GM23338 (cell line): Measurements from ENCODE around the gene POU2F3. TPM values are rescaled to one million over a fixed set of nuclear protein-coding genes. Genes with fewer than 3 reads are reported as not detected.

Source experiments
- ATAC-seq: fragments of 200-7000 bp; cut with Tn5 transposase; 3 replicates; pipeline ENCODE4 v1.9.1; 2020
- DNase-seq: peaks from one replicate; pipeline ENCODE4 v3.0.0-alpha.2; 2015; ENCODE audit warnings: low spot score
- H2AFZ ChIP-seq: fragments of 200-600 bp; sonication (generic); 2 replicates; pipeline ENCODE4 v1.8.0; 2016; ENCODE audit warnings: antibody characterized with exemption, mild to moderate bottlenecking, moderate library complexity
- H3F3A ChIP-seq: fragments of 200-600 bp; sonication (generic); replicated peaks from 2 replicates; pipeline ENCODE4 v1.8.0; 2017; ENCODE audit warnings: antibody characterized with exemption, mixed run types, low read depth
- H3K27ac ChIP-seq: fragments of 200-600 bp; sonication (generic); 2 replicates; pipeline ENCODE4 v1.6.1; 2016; ENCODE audit warnings: low read depth
- H3K27me3 ChIP-seq: fragments of 200-600 bp; sonication (generic); 2 replicates; pipeline ENCODE4 v1.8.0; 2016; ENCODE audit warnings: mild to moderate bottlenecking, mixed run types, moderate library complexity; ENCODE audit not compliant: insufficient read depth
- H3K36me3 ChIP-seq: fragments of 200-600 bp; sonication (generic); 2 replicates; pipeline ENCODE4 v1.8.0; 2016; ENCODE audit warnings: mild to moderate bottlenecking; ENCODE audit not compliant: insufficient read depth
- H3K4me1 ChIP-seq: fragments of 200-600 bp; sonication (generic); 2 replicates; pipeline ENCODE4 v1.8.0; 2016; ENCODE audit warnings: mild to moderate bottlenecking, moderate library complexity; ENCODE audit not compliant: insufficient read depth
- H3K4me2 ChIP-seq: fragments of 200-600 bp; sonication (generic); 2 replicates; pipeline ENCODE4 v1.7.1; 2017; ENCODE audit warnings: mixed run types
- H3K4me3 ChIP-seq: fragments of 200-600 bp; sonication (generic); 2 replicates; pipeline ENCODE4 v1.6.1; 2016; ENCODE audit warnings: mixed run types
- H3K79me2 ChIP-seq: fragments of 200-600 bp; sonication (generic); replicated peaks from 2 replicates; pipeline ENCODE4 v1.8.0; 2017; ENCODE audit warnings: mild to moderate bottlenecking; ENCODE audit not compliant: insufficient read depth
- H3K9me2 ChIP-seq: fragments of 200-600 bp; sonication (generic); 2 replicates; pipeline ENCODE4 v1.8.0; 2017; ENCODE audit not compliant: insufficient read depth
- H4K20me1 ChIP-seq: fragments of 200-600 bp; sonication (generic); replicated peaks from 2 replicates; pipeline ENCODE4 v1.8.0; 2017; ENCODE audit warnings: mild to moderate bottlenecking; ENCODE audit not compliant: insufficient read depth
- H3K27ac Mint-ChIP-seq: 2 replicates; pipeline ENCODE4 v1.8.0; 2020; ENCODE audit warnings: inconsistent platforms, mild to moderate bottlenecking, moderate library complexity, mixed read lengths
- H3K27me3 Mint-ChIP-seq: 3 replicates; pipeline ENCODE4 v1.8.0; 2022; ENCODE audit warnings: low read depth, mild to moderate bottlenecking, moderate library complexity, mixed read lengths, inconsistent platforms; ENCODE audit not compliant: insufficient read depth, poor library complexity
- H3K36me3 Mint-ChIP-seq: 3 replicates; pipeline ENCODE4 v1.8.0; 2021; ENCODE audit warnings: low read depth, mild to moderate bottlenecking, inconsistent platforms, moderate library complexity, mixed read lengths
- H3K4me1 Mint-ChIP-seq: 3 replicates; pipeline ENCODE4 v1.8.0; 2020; ENCODE audit warnings: mild to moderate bottlenecking, inconsistent platforms, mixed read lengths
- H3K4me3 Mint-ChIP-seq: 3 replicates; pipeline ENCODE4 v1.8.0; 2021; ENCODE audit warnings: moderate library complexity, mild to moderate bottlenecking, inconsistent platforms, mixed read lengths
- H3K9me3 Mint-ChIP-seq: 3 replicates; pipeline ENCODE4 v1.8.0; 2020; ENCODE audit warnings: moderate library complexity, mild to moderate bottlenecking, inconsistent platforms, mixed read lengths
- CREB1 ChIP-seq: fragments of 250-450 bp; sonication (Bioruptor Pico); IDR thresholded peaks from 2 replicates; pipeline ENCODE4 v1.5.0; 2020; ENCODE audit warnings: low read depth, mild to moderate bottlenecking, moderate library complexity
- EZH2 ChIP-seq: fragments of 200-600 bp; sonication (generic); IDR thresholded peaks from one replicate; pipeline ENCODE4 v1.8.0; 2017; ENCODE audit warnings: antibody characterized with exemption, mild to moderate bottlenecking, low read depth; ENCODE audit not compliant: unreplicated experiment
- EZH2phosphoT487 ChIP-seq: fragments of 200-600 bp; sonication (generic); IDR thresholded peaks from one replicate; pipeline ENCODE4 v1.8.1; 2018; ENCODE audit warnings: antibody characterized with exemption; ENCODE audit not compliant: unreplicated experiment
- JUNB ChIP-seq: IDR thresholded peaks from one replicate; pipeline ENCODE4 v1.6.1; 2016; ENCODE audit warnings: antibody characterized with exemption; ENCODE audit not compliant: unreplicated experiment
- NANOG ChIP-seq: IDR thresholded peaks from 2 replicates; pipeline ENCODE4 v1.6.1; 2016; ENCODE audit warnings: antibody characterized with exemption, borderline replicate concordance
- POLR2AphosphoS5 ChIP-seq: IDR thresholded peaks from 2 replicates; pipeline ENCODE4 v1.6.1; 2016; ENCODE audit warnings: antibody characterized with exemption, low read depth
- STAT1 ChIP-seq: IDR thresholded peaks from one replicate; pipeline ENCODE4 v1.6.1; 2016; ENCODE audit warnings: antibody characterized with exemption; ENCODE audit not compliant: unreplicated experiment
- ZNF114 ChIP-seq: fragments of 250-450 bp; sonication (Bioruptor Pico); IDR thresholded peaks from 2 replicates; pipeline ENCODE4 v1.5.0; 2020; ENCODE audit warnings: mild to moderate bottlenecking, moderate library complexity
- ZNF331 ChIP-seq: fragments of 250-450 bp; sonication (Bioruptor Pico); IDR thresholded peaks from 2 replicates; pipeline ENCODE4 v1.5.0; 2020; ENCODE audit warnings: low read depth, mild to moderate bottlenecking, moderate library complexity
- polyA plus RNA-seq: library from polyadenylated mRNA; unstranded; fragments of >200 nt; fragmentation: Nextera tagmentation; extraction: Ambion mirVana; gene quantifications from 2 replicates; pipeline ENCODE4 v1.2.1, GENCODE V29; 2016
- total RNA-seq: library from RNA; depleted of rRNA; stranded (reverse); fragments of >200 nt; shearing (Covaris generic); gene quantifications from 2 replicates; pipeline ENCODE4 v1.2.3, GENCODE V29; 2014
- TF ChIP-seq, protein P1 (sequence below): fragments of 250-450 bp; sonication (Bioruptor Pico); IDR thresholded peaks from 2 replicates; pipeline ENCODE4 v1.5.0; 2020; ENCODE audit warnings: mild to moderate bottlenecking, moderate library complexity
- TF ChIP-seq, protein P2 (sequence below), 2 experiments: fragments of 200-600 bp in 1 of 2; sonication (generic) in 1 of 2; conservative IDR thresholded peaks; 2 replicates each; pipeline versions ENCODE4 v1.5.1 to v1.6.1; 2016 to 2017; ENCODE audit warnings: antibody characterized with exemption in 2 of 2, low read depth in 2 of 2, mild to moderate bottlenecking in 2 of 2, moderate library complexity in 1 of 2
- TF ChIP-seq, protein P3 (sequence below): IDR thresholded peaks from 2 replicates; pipeline ENCODE4 v1.6.1; 2016; ENCODE audit warnings: antibody characterized with exemption
- TF ChIP-seq, protein P4 (sequence below): IDR thresholded peaks from one replicate; pipeline ENCODE4 v1.6.1; 2018; ENCODE audit warnings: antibody characterized with exemption; ENCODE audit not compliant: unreplicated experiment

POU2F3 gene
- total and polyA plus RNA-seq, 2 experiments from 2014 or later: 0.45 to 0.79 TPM

DNA sequence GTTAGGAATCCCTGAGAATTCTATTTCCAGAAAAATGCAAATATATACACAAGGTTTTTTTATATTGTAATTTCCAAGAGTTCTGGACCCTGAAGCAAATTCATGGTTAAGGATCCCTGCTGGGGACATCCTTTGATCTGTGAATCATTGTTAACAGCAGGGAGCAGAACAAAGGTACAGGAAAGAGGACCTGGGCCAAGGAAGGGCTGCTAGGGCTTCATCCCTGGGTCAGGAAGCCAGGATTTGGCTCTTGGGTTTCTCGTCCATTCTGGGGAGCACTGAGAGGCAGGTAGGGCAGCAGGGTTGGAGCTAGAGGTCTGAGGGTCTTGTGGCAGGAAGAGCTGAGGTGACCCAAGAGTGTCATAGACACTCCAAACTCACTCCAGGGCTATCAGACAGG lies 39.3 kb upstream of the POU2F3 start:
- Histone ChIP-seq H3K4me2 (no peak overlapping the region), H2AFZ (no peak overlapping the region), H3K79me2 (no peaks in the 10 kb centered on the region), H3K27ac (no peak overlapping the region), H3K36me3 (no peaks in the 10 kb centered on the region), H3K9me2 (no peaks in the 10 kb centered on the region), H3F3A (no peaks in the 10 kb centered on the region), H3K4me3 (no peak overlapping the region), H3K4me1 (peaks cover 32% of the 10 kb centered on the region), H3K27me3 (peaks cover 80% of the 10 kb centered on the region), H4K20me1 (no peaks in the 10 kb centered on the region)
- H3K4me1 Mint-ChIP-seq: peaks cover 46% of the 10 kb centered on the region
- no peaks in the 10 kb centered on the region for H3K9me3 Mint-ChIP-seq
- H3K4me3 Mint-ChIP-seq: no peak overlapping the region
- H3K27me3 Mint-ChIP-seq: peaks cover 65% of the 10 kb centered on the region
- H3K27ac Mint-ChIP-seq: no peak overlapping the region
- TF ChIP-seq, protein P1, sequence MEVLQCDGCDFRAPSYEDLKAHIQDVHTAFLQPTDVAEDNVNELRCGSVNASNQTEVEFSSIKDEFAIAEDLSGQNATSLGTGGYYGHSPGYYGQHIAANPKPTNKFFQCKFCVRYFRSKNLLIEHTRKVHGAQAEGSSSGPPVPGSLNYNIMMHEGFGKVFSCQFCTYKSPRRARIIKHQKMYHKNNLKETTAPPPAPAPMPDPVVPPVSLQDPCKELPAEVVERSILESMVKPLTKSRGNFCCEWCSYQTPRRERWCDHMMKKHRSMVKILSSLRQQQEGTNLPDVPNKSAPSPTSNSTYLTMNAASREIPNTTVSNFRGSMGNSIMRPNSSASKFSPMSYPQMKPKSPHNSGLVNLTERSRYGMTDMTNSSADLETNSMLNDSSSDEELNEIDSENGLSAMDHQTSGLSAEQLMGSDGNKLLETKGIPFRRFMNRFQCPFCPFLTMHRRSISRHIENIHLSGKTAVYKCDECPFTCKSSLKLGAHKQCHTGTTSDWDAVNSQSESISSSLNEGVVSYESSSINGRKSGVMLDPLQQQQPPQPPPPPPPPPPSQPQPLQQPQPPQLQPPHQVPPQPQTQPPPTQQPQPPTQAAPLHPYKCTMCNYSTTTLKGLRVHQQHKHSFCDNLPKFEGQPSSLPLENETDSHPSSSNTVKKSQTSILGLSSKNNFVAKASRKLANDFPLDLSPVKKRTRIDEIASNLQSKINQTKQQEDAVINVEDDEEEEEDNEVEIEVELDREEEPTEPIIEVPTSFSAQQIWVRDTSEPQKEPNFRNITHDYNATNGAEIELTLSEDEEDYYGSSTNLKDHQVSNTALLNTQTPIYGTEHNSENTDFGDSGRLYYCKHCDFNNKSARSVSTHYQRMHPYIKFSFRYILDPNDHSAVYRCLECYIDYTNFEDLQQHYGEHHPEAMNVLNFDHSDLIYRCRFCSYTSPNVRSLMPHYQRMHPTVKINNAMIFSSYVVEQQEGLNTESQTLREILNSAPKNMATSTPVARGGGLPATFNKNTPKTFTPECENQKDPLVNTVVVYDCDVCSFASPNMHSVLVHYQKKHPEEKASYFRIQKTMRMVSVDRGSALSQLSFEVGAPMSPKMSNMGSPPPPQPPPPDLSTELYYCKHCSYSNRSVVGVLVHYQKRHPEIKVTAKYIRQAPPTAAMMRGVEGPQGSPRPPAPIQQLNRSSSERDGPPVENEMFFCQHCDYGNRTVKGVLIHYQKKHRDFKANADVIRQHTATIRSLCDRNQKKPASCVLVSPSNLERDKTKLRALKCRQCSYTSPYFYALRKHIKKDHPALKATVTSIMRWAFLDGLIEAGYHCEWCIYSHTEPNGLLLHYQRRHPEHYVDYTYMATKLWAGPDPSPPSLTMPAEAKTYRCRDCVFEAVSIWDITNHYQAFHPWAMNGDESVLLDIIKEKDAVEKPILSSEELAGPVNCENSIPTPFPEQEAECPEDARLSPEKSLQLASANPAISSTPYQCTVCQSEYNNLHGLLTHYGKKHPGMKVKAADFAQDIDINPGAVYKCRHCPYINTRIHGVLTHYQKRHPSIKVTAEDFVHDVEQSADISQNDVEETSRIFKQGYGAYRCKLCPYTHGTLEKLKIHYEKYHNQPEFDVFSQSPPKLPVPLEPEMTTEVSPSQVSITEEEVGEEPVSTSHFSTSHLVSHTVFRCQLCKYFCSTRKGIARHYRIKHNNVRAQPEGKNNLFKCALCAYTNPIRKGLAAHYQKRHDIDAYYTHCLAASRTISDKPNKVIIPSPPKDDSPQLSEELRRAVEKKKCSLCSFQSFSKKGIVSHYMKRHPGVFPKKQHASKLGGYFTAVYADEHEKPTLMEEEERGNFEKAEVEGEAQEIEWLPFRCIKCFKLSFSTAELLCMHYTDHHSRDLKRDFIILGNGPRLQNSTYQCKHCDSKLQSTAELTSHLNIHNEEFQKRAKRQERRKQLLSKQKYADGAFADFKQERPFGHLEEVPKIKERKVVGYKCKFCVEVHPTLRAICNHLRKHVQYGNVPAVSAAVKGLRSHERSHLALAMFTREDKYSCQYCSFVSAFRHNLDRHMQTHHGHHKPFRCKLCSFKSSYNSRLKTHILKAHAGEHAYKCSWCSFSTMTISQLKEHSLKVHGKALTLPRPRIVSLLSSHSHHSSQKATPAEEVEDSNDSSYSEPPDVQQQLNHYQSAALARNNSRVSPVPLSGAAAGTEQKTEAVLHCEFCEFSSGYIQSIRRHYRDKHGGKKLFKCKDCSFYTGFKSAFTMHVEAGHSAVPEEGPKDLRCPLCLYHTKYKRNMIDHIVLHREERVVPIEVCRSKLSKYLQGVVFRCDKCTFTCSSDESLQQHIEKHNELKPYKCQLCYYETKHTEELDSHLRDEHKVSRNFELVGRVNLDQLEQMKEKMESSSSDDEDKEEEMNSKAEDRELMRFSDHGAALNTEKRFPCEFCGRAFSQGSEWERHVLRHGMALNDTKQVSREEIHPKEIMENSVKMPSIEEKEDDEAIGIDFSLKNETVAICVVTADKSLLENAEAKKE (CRISPR knock-in tag): no peak
- TF ChIP-seq ZNF331 (CRISPR knock-in tag) (no peak), STAT1 (no peak), CREB1 (CRISPR knock-in tag) (no peak), NANOG (no peak), POLR2AphosphoS5 (no peak), JUNB (no peak), ZNF114 (CRISPR knock-in tag) (no peak), EZH2 (no peak), EZH2phosphoT487 (no peak)
- TF ChIP-seq, protein P2, sequence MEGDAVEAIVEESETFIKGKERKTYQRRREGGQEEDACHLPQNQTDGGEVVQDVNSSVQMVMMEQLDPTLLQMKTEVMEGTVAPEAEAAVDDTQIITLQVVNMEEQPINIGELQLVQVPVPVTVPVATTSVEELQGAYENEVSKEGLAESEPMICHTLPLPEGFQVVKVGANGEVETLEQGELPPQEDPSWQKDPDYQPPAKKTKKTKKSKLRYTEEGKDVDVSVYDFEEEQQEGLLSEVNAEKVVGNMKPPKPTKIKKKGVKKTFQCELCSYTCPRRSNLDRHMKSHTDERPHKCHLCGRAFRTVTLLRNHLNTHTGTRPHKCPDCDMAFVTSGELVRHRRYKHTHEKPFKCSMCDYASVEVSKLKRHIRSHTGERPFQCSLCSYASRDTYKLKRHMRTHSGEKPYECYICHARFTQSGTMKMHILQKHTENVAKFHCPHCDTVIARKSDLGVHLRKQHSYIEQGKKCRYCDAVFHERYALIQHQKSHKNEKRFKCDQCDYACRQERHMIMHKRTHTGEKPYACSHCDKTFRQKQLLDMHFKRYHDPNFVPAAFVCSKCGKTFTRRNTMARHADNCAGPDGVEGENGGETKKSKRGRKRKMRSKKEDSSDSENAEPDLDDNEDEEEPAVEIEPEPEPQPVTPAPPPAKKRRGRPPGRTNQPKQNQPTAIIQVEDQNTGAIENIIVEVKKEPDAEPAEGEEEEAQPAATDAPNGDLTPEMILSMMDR (conservative IDR thresholded peaks at IDR 0.05; ENCODE audit: low read depth in 2 of 2): no peak
- TF ChIP-seq, protein P3, sequence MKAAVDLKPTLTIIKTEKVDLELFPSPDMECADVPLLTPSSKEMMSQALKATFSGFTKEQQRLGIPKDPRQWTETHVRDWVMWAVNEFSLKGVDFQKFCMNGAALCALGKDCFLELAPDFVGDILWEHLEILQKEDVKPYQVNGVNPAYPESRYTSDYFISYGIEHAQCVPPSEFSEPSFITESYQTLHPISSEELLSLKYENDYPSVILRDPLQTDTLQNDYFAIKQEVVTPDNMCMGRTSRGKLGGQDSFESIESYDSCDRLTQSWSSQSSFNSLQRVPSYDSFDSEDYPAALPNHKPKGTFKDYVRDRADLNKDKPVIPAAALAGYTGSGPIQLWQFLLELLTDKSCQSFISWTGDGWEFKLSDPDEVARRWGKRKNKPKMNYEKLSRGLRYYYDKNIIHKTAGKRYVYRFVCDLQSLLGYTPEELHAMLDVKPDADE: no peak
- TF ChIP-seq, protein P4, sequence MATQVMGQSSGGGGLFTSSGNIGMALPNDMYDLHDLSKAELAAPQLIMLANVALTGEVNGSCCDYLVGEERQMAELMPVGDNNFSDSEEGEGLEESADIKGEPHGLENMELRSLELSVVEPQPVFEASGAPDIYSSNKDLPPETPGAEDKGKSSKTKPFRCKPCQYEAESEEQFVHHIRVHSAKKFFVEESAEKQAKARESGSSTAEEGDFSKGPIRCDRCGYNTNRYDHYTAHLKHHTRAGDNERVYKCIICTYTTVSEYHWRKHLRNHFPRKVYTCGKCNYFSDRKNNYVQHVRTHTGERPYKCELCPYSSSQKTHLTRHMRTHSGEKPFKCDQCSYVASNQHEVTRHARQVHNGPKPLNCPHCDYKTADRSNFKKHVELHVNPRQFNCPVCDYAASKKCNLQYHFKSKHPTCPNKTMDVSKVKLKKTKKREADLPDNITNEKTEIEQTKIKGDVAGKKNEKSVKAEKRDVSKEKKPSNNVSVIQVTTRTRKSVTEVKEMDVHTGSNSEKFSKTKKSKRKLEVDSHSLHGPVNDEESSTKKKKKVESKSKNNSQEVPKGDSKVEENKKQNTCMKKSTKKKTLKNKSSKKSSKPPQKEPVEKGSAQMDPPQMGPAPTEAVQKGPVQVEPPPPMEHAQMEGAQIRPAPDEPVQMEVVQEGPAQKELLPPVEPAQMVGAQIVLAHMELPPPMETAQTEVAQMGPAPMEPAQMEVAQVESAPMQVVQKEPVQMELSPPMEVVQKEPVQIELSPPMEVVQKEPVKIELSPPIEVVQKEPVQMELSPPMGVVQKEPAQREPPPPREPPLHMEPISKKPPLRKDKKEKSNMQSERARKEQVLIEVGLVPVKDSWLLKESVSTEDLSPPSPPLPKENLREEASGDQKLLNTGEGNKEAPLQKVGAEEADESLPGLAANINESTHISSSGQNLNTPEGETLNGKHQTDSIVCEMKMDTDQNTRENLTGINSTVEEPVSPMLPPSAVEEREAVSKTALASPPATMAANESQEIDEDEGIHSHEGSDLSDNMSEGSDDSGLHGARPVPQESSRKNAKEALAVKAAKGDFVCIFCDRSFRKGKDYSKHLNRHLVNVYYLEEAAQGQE: no peak
- no peak for ATAC-seq
- DNase-seq: no peak
- H3K36me3 Mint-ChIP-seq: no peaks in the 10 kb centered on the region
